HG02885 (cell line): Measurements from ENCODE around the gene KCNIP4.
A peak's percentile ranks its signal among the peaks of the same experiment; 100 is the strongest.
"Not testable (repeated sequence)": the region's sequence is repeated elsewhere in the genome, so short reads cannot be mapped to it uniquely, and the experiment has no call there.

ENCODE experiments used
- ATAC-seq: cut with Tn5 transposase; IDR thresholded peaks from one replicate; pipeline ENCODE4 v1.9.1; 2021; ENCODE audit warnings: mild to moderate bottlenecking; ENCODE audit not compliant: unreplicated experiment, poor library complexity

The KCNIP4 gene

GRCh38 chr4:20752641-20753040 is 1195.9 kb downstream of the KCNIP4 start:
- no peak for ATAC-seq

- ATAC-seq, result not testable (repeated sequence)
Measured at GRCh38 chr4:20746000-20746399, 1202.6 kb downstream of the KCNIP4 start.

- no peak for ATAC-seq
Measured at GRCh38 chr4:20735931-20736330, 1212.6 kb downstream of the KCNIP4 start.

GRCh38 chr4:20724915-20725314 is 1223.7 kb downstream of the KCNIP4 start:
- no peak for ATAC-seq

GRCh38 chr4:20723463-20723862 is 1225.1 kb downstream of the KCNIP4 start:
- no peak for ATAC-seq

GRCh38 chr4:20723019-20723418 is 1225.6 kb downstream of the KCNIP4 start:
- no peak for ATAC-seq

- no peak for ATAC-seq
Measured at GRCh38 chr4:20711335-20711734, 1237.2 kb downstream of the KCNIP4 start.

- ATAC-seq, result peak; percentile 100
Measured at GRCh38 chr4:20700007-20700761, 1248.4 kb downstream of the KCNIP4 start, which contains the start of gene PACRGL. Gene PACRGL, plus strand, starts transcription at chr4:20700458. Its CDS starts 4,024 bp downstream, at chr4:20704482.

GRCh38 chr4:20698820-20699219 is 1249.8 kb downstream of the KCNIP4 start:
- no peak for ATAC-seq

GRCh38 chr4:20698382-20698781 is 1250.2 kb downstream of the KCNIP4 start:
- ATAC-seq, result no peak

- ATAC-seq, result no peak
Measured at GRCh38 chr4:20696815-20697214, 1251.8 kb downstream of the KCNIP4 start.

GRCh38 chr4:20687864-20688263 is 1260.7 kb downstream of the KCNIP4 start:
- no peak for ATAC-seq

GRCh38 chr4:20684852-20685763 is 1263.5 kb downstream of the KCNIP4 start:
- ATAC-seq, result peak; percentile 54

GRCh38 chr4:20683766-20684165 is 1264.8 kb downstream of the KCNIP4 start:
- ATAC-seq, result no peak

GRCh38 chr4:20682853-20683252 is 1265.7 kb downstream of the KCNIP4 start:
- no peak for ATAC-seq

- ATAC-seq, result no peak
Measured at GRCh38 chr4:20681271-20681670, 1267.3 kb downstream of the KCNIP4 start.

- ATAC-seq, result no peak
Measured at GRCh38 chr4:20680736-20681135, 1267.8 kb downstream of the KCNIP4 start.

- no peak for ATAC-seq
Measured at GRCh38 chr4:20679951-20680350, 1268.6 kb downstream of the KCNIP4 start.
